Measurements from ENCODE around the gene FAM227A.

The FAM227A gene

DNA sequence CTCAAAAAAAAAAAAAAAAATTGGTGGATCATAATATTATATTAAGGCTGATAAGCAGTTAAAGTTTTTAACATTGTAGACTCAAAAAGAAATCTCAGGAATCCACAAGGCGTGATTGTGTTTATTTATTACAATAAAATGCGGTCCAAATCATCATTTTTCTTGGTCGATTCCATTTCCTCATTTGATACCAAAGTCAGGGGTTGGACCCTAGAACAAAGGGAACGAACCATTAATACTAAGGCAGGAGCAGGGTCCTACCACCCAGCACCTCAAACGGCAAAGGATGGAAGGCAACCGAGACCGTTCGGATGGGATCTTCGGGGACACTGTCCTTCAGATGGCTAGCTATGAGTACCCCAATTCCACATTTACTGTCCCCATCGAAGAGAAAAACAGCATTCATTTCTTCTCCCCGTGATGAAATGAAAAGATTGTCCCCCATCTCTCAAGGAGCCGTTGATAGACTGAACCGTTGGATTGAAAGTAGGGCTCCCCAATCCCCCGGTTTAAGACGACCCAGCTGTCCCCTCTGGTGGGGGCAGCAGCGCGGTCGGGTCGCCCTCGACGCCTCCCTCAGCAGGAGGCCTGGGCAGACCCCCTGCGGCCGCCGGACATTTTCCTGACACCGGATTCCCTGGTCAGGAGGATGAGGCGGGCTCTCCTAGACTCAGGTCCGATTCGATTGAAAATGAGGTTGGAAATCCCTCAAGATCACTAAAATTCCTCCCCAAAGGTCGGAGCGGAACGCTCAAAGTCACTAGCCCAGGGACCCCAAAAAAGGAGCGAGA lies 86.8 kb downstream of the FAM227A start:
- in situ Hi-C loops (cut with HindIII; ENCODE audit: low pct_ligation_motif_present, low pct_unique_long_range_greater_than_20kb, low sequenced_read_pairs): no loop called here
- no peak for DNase-seq

GRCh38 chr22:38567531-38568285 lies 88.5 kb downstream of the FAM227A start:
- in situ Hi-C loops (cut with HindIII; ENCODE audit: low pct_ligation_motif_present, low pct_unique_long_range_greater_than_20kb, low sequenced_read_pairs): no loop called here
- DNase-seq: no peak

GRCh38 chr22:38566726-38567504 lies 89.3 kb downstream of the FAM227A start:
- in situ Hi-C loops (cut with HindIII; ENCODE audit: low pct_ligation_motif_present, low pct_unique_long_range_greater_than_20kb, low sequenced_read_pairs): no loop called here
- DNase-seq: no peak

DNA sequence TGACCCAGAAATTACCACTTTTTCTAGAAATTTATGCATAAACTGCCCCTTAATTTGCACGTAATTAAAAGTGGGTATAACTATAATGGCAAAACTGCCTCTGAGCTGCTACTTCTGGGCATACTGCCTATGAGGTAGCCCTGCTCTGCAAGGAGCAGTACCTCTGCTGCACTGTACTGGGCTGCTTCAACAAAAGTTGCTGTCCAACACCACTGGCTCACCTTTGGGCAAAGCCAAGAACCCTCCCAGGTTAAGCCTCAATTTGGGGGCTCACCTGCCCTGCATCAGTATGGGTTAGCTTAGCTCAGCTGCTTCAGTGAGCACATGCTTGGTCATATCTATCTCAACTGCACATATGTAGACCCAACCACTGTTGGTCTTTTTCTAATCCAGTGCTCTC lies 90.8 kb downstream of the FAM227A start:
- no peak for DNase-seq
- in situ Hi-C loops (cut with HindIII; ENCODE audit: low pct_ligation_motif_present, low pct_unique_long_range_greater_than_20kb, low sequenced_read_pairs): no loop called here

- in situ Hi-C loops (cut with HindIII; ENCODE audit: low pct_ligation_motif_present, low pct_unique_long_range_greater_than_20kb, low sequenced_read_pairs): no loop called here
- no peak for DNase-seq
These were observed 91.5 kb downstream of the FAM227A start for GRCh38 chr22:38564669-38565068.

- in situ Hi-C loops (cut with HindIII; ENCODE audit: low pct_ligation_motif_present, low pct_unique_long_range_greater_than_20kb, low sequenced_read_pairs): no loop called here
- no peak for DNase-seq
These were observed 101.9 kb downstream of the FAM227A start for GRCh38 chr22:38554281-38554680.

GRCh38 chr22:38549101-38549894 lies 106.9 kb downstream of the FAM227A start:
- DNase-seq: no peak
- in situ Hi-C loops (cut with HindIII; ENCODE audit: low pct_ligation_motif_present, low pct_unique_long_range_greater_than_20kb, low sequenced_read_pairs): no loop called here

DNA sequence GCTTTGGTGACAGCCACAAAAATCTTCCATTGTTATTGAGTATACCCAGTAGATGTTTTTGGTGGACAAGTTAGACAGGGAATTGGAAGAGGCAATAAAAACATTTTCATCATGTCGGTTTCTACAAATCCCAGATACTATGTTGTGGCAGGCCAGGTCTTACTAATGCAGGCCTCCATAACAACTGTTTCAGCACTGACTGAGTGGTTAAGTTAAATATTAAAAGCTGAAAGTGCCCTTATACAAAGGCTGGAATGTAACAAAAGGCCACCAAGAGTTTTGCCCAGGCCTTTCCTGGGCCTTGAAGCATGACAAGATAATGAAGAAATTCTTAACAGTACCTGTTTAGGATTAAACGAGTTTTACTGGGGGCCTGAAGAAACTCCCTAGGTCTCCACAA lies 115.5 kb downstream of the FAM227A start:
- peak; percentile 50 for DNase-seq
- in situ Hi-C loops (cut with HindIII; ENCODE audit: low pct_ligation_motif_present, low pct_unique_long_range_greater_than_20kb, low sequenced_read_pairs): no loop called here

DNA sequence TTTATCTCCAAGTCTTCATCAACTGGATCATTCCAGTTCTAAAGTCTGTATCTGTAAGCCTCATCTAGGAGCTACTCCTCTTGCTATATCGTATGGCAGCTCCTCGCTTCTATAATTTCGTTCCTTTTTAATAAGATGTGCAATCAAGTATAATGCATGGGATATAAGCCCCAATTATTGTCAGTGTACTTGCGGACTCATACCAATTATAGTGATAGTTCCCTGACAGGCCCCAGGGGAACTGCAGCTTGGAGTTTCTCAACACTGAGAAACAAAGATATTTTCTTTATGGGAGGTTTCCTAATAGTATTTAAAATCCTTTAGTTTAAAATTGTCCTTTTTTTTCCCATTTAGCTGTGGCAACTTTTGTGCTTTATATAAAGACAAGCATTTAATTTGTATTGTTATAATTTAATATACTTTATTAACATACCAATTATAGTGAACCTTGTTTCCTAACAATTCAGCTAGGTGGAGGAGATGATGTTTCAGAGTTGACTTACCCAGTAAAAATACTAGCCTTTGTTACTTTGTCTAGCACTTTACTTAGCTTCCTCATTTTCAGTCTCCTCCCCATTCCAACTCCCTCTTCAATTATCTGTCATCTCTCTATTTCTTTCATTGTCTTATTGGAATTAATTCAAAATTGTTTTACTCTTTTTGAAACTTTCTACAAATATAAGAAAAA lies 124.8 kb downstream of the FAM227A start:
- DNase-seq: no peak
- in situ Hi-C loops (cut with HindIII; ENCODE audit: low pct_ligation_motif_present, low pct_unique_long_range_greater_than_20kb, low sequenced_read_pairs): no loop called here
